HEK293 (cell line): Measurements from ENCODE around the gene TXNRD2.

Source experiments
- KLF10 ChIP-seq: fragments of 450-650 bp; IDR thresholded peaks from 2 replicates; pipeline ENCODE4 v1.5.1; 2018; ENCODE audit warnings: missing biosample characterization, mild to moderate bottlenecking, missing genetic modification characterization
- KLF16 ChIP-seq: fragments of 450-650 bp; formaldehyde crosslinking; IDR thresholded peaks from 2 replicates; pipeline ENCODE4 v1.5.1; 2017; ENCODE audit warnings: missing biosample characterization, missing genetic modification characterization
- PRDM1 ChIP-seq: fragments of 450-650 bp; formaldehyde crosslinking; IDR thresholded peaks from 2 replicates; pipeline ENCODE4; 2016; ENCODE audit warnings: missing biosample characterization, missing genetic modification characterization
- REST ChIP-seq: fragments of 450-650 bp; formaldehyde crosslinking; IDR thresholded peaks from 2 replicates; pipeline ENCODE4 v1.5.1; 2016; ENCODE audit warnings: missing biosample characterization, missing genetic modification characterization
- ZFP37 ChIP-seq: fragments of 450-650 bp; formaldehyde crosslinking; IDR thresholded peaks from 2 replicates; pipeline ENCODE4 v1.5.1; 2016; ENCODE audit warnings: missing biosample characterization, missing genetic modification characterization
- ZNF274 ChIP-seq, 2 experiments: fragments of 200-500 bp in 1 of 2; fragments of 450-650 bp in 1 of 2; sonication (Bioruptor generic) in 1 of 2; formaldehyde crosslinking in 1 of 2; IDR thresholded peaks; 2 replicates each; pipeline versions ENCODE4 v1.5.1 to v1.6.1; 2014 to 2016; ENCODE audit warnings: borderline replicate concordance in 1 of 2, inconsistent platforms in 1 of 2, low read length in 1 of 2, missing biosample characterization in 1 of 2, missing genetic modification characterization in 1 of 2
- ZNF311 ChIP-seq: fragments of 450-650 bp; formaldehyde crosslinking; IDR thresholded peaks from 2 replicates; pipeline ENCODE4 v1.5.1; 2017; ENCODE audit warnings: missing biosample characterization, missing genetic modification characterization, borderline replicate concordance
- ZNF391 ChIP-seq: fragments of 450-650 bp; formaldehyde crosslinking; IDR thresholded peaks from 2 replicates; pipeline ENCODE4 v1.5.1; 2016; ENCODE audit warnings: low read depth, missing biosample characterization, missing genetic modification characterization, borderline replicate concordance
- ZNF664 ChIP-seq: fragments of 450-650 bp; formaldehyde crosslinking; IDR thresholded peaks from 2 replicates; pipeline ENCODE4 v1.5.1; 2016; ENCODE audit warnings: missing biosample characterization, missing genetic modification characterization
- ZSCAN18 ChIP-seq: fragments of 450-650 bp; formaldehyde crosslinking; IDR thresholded peaks from 2 replicates; pipeline ENCODE4 v1.5.1; 2016; ENCODE audit warnings: missing biosample characterization, missing genetic modification characterization
- ZSCAN5A ChIP-seq: fragments of 450-650 bp; formaldehyde crosslinking; IDR thresholded peaks from 2 replicates; pipeline ENCODE4 v1.5.1; 2016; ENCODE audit warnings: missing biosample characterization, missing genetic modification characterization
- TF ChIP-seq, protein P1 (sequence below): fragments of 450-650 bp; formaldehyde crosslinking; IDR thresholded peaks from 2 replicates; pipeline ENCODE4 v1.5.1; 2016; ENCODE audit warnings: missing biosample characterization, missing genetic modification characterization

DNA sequence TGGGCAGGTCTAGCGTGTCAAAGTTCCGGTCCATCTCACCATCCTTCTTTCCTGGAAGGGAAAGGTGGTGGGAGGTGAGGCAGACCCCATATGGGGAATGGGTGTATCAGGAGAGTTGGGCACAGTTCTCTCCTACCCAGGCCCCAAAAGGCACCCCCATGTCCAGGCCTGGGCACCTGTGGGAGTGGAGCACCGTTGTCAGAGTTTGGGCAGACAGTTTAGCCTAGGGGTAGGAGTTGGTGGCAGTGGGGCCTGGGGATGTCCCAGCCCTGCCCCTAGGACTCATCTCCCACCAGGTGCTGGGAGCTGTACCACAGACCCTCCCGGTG is 34.1 kb upstream of the TXNRD2 start:
- no peak for TF ChIP-seq ZFP37
- TF ChIP-seq, protein P1, sequence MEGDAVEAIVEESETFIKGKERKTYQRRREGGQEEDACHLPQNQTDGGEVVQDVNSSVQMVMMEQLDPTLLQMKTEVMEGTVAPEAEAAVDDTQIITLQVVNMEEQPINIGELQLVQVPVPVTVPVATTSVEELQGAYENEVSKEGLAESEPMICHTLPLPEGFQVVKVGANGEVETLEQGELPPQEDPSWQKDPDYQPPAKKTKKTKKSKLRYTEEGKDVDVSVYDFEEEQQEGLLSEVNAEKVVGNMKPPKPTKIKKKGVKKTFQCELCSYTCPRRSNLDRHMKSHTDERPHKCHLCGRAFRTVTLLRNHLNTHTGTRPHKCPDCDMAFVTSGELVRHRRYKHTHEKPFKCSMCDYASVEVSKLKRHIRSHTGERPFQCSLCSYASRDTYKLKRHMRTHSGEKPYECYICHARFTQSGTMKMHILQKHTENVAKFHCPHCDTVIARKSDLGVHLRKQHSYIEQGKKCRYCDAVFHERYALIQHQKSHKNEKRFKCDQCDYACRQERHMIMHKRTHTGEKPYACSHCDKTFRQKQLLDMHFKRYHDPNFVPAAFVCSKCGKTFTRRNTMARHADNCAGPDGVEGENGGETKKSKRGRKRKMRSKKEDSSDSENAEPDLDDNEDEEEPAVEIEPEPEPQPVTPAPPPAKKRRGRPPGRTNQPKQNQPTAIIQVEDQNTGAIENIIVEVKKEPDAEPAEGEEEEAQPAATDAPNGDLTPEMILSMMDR (tag by site-specific recombination): no peak
- no peak for TF ChIP-seq KLF10
- TF ChIP-seq ZNF311 (tag by site-specific recombination): no peak
- no peak for TF ChIP-seq KLF16 (tag by site-specific recombination)
- no peak for TF ChIP-seq ZSCAN5A
- no peak for TF ChIP-seq ZNF274 (IDR thresholded peaks at IDR 0.05; ENCODE audit: low read length)
- no peak for TF ChIP-seq ZNF274 (tag by site-specific recombination; IDR thresholded peaks at IDR 0.05; ENCODE audit: borderline replicate concordance)
- TF ChIP-seq REST (tag by site-specific recombination): no peak
- no peak for TF ChIP-seq ZSCAN18
- TF ChIP-seq ZNF664 (tag by site-specific recombination): no peak
- no peak for TF ChIP-seq ZNF391 (tag by site-specific recombination)
- TF ChIP-seq PRDM1 (tag by site-specific recombination): no peak
